IMR-90 (cell line): Measurements from ENCODE around the gene KCNIP1. TPM values are rescaled to one million over a fixed set of nuclear protein-coding genes. Genes with fewer than 3 reads are reported as not detected.

ENCODE experiments used
- ATAC-seq: fragments of 200-7000 bp; cut with Tn5 transposase; 2 replicates; pipeline ENCODE4 v1.9.1; 2020; ENCODE audit warnings: low read depth, mild to moderate bottlenecking, moderate library complexity
- BruUV-seq: library from RNA; stranded (reverse); fragments of 400-500 nt; replicated peaks from 2 replicates; lab custom pipeline; 2021; lab: Mats Ljungman, UMichigan
- CTCF ChIA-PET: fragments of 300-600 bp; formaldehyde crosslinking; extraction: SDS; loops from one replicate; lab custom pipeline; 2021; ENCODE audit warnings: antibody characterized with exemption; lab: Yijun Ruan, JAX
- POLR2A ChIA-PET: fragments of 300-600 bp; sonication (Branson Sonifier 250); formaldehyde crosslinking; loops from one replicate; lab custom pipeline; 2022; ENCODE audit warnings: antibody characterized with exemption; ENCODE audit not compliant: unreplicated experiment; lab: Charles Lee
- DNase-seq: peaks from one replicate; pipeline ENCODE4 v3.0.0; 2013
- H2AFZ ChIP-seq: replicated peaks from 2 replicates; pipeline ENCODE3; 2013; ENCODE audit warnings: low read length, mild to moderate bottlenecking; ENCODE audit not compliant: poor library complexity
- H2AK5ac ChIP-seq: 2 replicates; pipeline ENCODE4 v1.6.1; 2013; ENCODE audit warnings: low read depth, low read length, inconsistent platforms
- H2AK9ac ChIP-seq: replicated peaks from 2 replicates; pipeline ENCODE3; 2013; ENCODE audit warnings: mild to moderate bottlenecking, low read depth, low read length, moderate library complexity; ENCODE audit not compliant: poor library complexity
- H2BK120ac ChIP-seq: 2 replicates; pipeline ENCODE4 v1.6.1; 2013; ENCODE audit warnings: low read depth, low read length, inconsistent platforms
- H2BK15ac ChIP-seq: 3 replicates; pipeline ENCODE4 v1.6.1; 2013; ENCODE audit warnings: low read depth, low read length, inconsistent platforms
- H2BK20ac ChIP-seq: 2 replicates; pipeline ENCODE4 v1.6.1; 2013; ENCODE audit warnings: low read depth, mild to moderate bottlenecking, inconsistent platforms, low read length, moderate library complexity
- H2BK5ac ChIP-seq: 2 replicates; pipeline ENCODE4 v1.6.1; 2013; ENCODE audit warnings: mild to moderate bottlenecking, low read depth, low read length, inconsistent platforms; ENCODE audit not compliant: poor library complexity, severe bottlenecking
- H3K14ac ChIP-seq: replicated peaks from 2 replicates; pipeline ENCODE4 v1.6.1; 2013; ENCODE audit warnings: low read depth, low read length, inconsistent platforms
- H3K18ac ChIP-seq: 2 replicates; pipeline ENCODE4 v1.6.1; 2013; ENCODE audit warnings: low read depth, low read length, control low read depth
- H3K23ac ChIP-seq: 2 replicates; pipeline ENCODE4 v1.6.1; 2013; ENCODE audit warnings: low read depth, low read length, inconsistent platforms
- H3K27ac ChIP-seq: 2 replicates; pipeline ENCODE4 v1.5.1; 2013; ENCODE audit warnings: mild to moderate bottlenecking, control low read depth, low read length; ENCODE audit not compliant: insufficient read depth
- H3K27me3 ChIP-seq: 2 replicates; pipeline ENCODE4 v1.6.1; 2013; ENCODE audit warnings: low read length; ENCODE audit not compliant: control insufficient read depth, insufficient read depth
- H3K36me3 ChIP-seq: 2 replicates; pipeline ENCODE4 v1.6.1; 2013; ENCODE audit warnings: low read length, mixed read lengths; ENCODE audit not compliant: control insufficient read depth, insufficient read depth
- H3K4ac ChIP-seq: 2 replicates; pipeline ENCODE4 v1.6.1; 2013; ENCODE audit warnings: low read depth, low read length, inconsistent platforms
- H3K4me1 ChIP-seq: 2 replicates; pipeline ENCODE4 v1.6.1; 2013; ENCODE audit warnings: low read length, mixed read lengths; ENCODE audit not compliant: control insufficient read depth, insufficient read depth
- H3K4me2 ChIP-seq: 2 replicates; pipeline ENCODE4 v1.6.1; 2013; ENCODE audit warnings: low read depth, mild to moderate bottlenecking, control low read depth, low read length, moderate library complexity
- H3K4me3 ChIP-seq: 2 replicates; pipeline ENCODE4 v1.5.1; 2013; ENCODE audit warnings: low read depth, mild to moderate bottlenecking, control low read depth, low read length, moderate library complexity; ENCODE audit not compliant: insufficient read depth
- H3K56ac ChIP-seq: 2 replicates; pipeline ENCODE4 v1.6.1; 2013; ENCODE audit warnings: low read length, inconsistent platforms; ENCODE audit not compliant: insufficient read depth; ENCODE audit errors: extremely low read depth
- H3K79me1 ChIP-seq, 2 experiments: 2 replicates each; pipeline ENCODE4 v1.6.1; 2013; ENCODE audit warnings: low read length in 2 of 2, inconsistent platforms in 1 of 2, low read depth in 1 of 2
- H3K9ac ChIP-seq: 2 replicates; pipeline ENCODE4 v1.6.1; 2013; ENCODE audit warnings: low read depth, low read length, control low read depth
- H3K9me1 ChIP-seq: 2 replicates; pipeline ENCODE4 v1.6.1; 2013; ENCODE audit warnings: low read length, inconsistent platforms; ENCODE audit not compliant: insufficient read depth
- H3K9me3 ChIP-seq: 2 replicates; pipeline ENCODE4 v1.6.1; 2013; ENCODE audit warnings: low read length; ENCODE audit not compliant: control insufficient read depth, insufficient read depth
- H4K20me1 ChIP-seq: 2 replicates; pipeline ENCODE4 v1.6.1; 2013; ENCODE audit warnings: low read length, inconsistent platforms; ENCODE audit not compliant: insufficient read depth
- H4K5ac ChIP-seq: 2 replicates; pipeline ENCODE4 v1.6.1; 2013; ENCODE audit warnings: mild to moderate bottlenecking, low read depth, low read length, control low read depth
- H4K8ac ChIP-seq, 2 experiments: 2 replicates each; pipeline ENCODE4 v1.6.1; 2013; ENCODE audit warnings: low read depth in 2 of 2, low read length in 2 of 2, control low read depth in 1 of 2, inconsistent platforms in 1 of 2
- H4K91ac ChIP-seq: 2 replicates; pipeline ENCODE4 v1.6.1; 2013; ENCODE audit warnings: low read depth, low read length, inconsistent platforms; ENCODE audit not compliant: insufficient read depth
- NFE2L2 ChIP-seq: fragments of 150-350 bp; IDR thresholded peaks from 2 replicates; pipeline ENCODE4 v1.6.1; 2016; ENCODE audit warnings: low read depth, mild to moderate bottlenecking, low read length
- RAD21 ChIP-seq: IDR thresholded peaks from 2 replicates; pipeline ENCODE4 v1.6.1; 2012; ENCODE audit warnings: low read length, improper control_type of control experiment
- SMC3 ChIP-seq: fragments of 150-350 bp; IDR thresholded peaks from 2 replicates; pipeline ENCODE4 v1.6.1; 2016; ENCODE audit warnings: low read depth, mild to moderate bottlenecking, antibody characterized with exemption, low read length, moderate library complexity
- WGBS, 2 experiments: methylation state at CpG; one replicate each; pipeline versions ENCODE4 v1.1.5 to v1.1.7; 2013; ENCODE audit warnings: missing lambda C conversion rate in 2 of 2; ENCODE audit not compliant: insufficient read length in 1 of 2; ENCODE audit errors: extremely low coverage in 2 of 2; 5-methylcytosine and 5-hydroxymethylcytosine counted together
- dilution Hi-C: fragments of 300-500 bp; cut with HindIII; formaldehyde crosslinking; loops from one replicate; pipeline ENCODE4 v1.14.3; 2018; ENCODE audit warnings: low sequenced_read_pairs; ENCODE audit not compliant: unreplicated experiment
- in situ Hi-C: fragments of 300-500 bp; cut with MboI; formaldehyde crosslinking; loops from 3 replicates; pipeline ENCODE4 v1.14.3; 2019; ENCODE audit warnings: low sequenced_read_pairs, inconsistent platforms, mixed read lengths
- intact Hi-C: fragments of 100-400 bp; cut with micrococcal nuclease; formaldehyde crosslinking; loops from 2 replicates; pipeline ENCODE4 v1.10.0; 2022
- polyA plus RNA-seq, 3 experiments: library from polyadenylated mRNA; depleted of rRNA; stranded (reverse); fragments of >200 nt; gene quantifications; 2 replicates each; pipeline ENCODE4 v1.2.3, GENCODE V29; 2012; ENCODE audit warnings: low replicate concordance in 1 of 3
- total RNA-seq: library from RNA; depleted of rRNA; stranded (reverse); fragments of >200 nt; gene quantifications from 2 replicates; pipeline ENCODE4 v1.2.3, GENCODE V29; 2012
- TF ChIP-seq, protein P1 (sequence below): conservative IDR thresholded peaks from 2 replicates; pipeline ENCODE4 v1.5.1; 2012; ENCODE audit warnings: mild to moderate bottlenecking, low read depth, low read length, improper control_type of control experiment
- TF ChIP-seq, protein P2 (sequence below): fragments of 150-350 bp; IDR thresholded peaks from 2 replicates; pipeline ENCODE4 v1.6.1; 2017; ENCODE audit warnings: mild to moderate bottlenecking, antibody characterized with exemption, low read length, low read depth

Gene KCNIP1
- total and polyA plus RNA-seq, 2 of the 4 experiments (the other 2 are of a cell fraction), result not detected

DNA sequence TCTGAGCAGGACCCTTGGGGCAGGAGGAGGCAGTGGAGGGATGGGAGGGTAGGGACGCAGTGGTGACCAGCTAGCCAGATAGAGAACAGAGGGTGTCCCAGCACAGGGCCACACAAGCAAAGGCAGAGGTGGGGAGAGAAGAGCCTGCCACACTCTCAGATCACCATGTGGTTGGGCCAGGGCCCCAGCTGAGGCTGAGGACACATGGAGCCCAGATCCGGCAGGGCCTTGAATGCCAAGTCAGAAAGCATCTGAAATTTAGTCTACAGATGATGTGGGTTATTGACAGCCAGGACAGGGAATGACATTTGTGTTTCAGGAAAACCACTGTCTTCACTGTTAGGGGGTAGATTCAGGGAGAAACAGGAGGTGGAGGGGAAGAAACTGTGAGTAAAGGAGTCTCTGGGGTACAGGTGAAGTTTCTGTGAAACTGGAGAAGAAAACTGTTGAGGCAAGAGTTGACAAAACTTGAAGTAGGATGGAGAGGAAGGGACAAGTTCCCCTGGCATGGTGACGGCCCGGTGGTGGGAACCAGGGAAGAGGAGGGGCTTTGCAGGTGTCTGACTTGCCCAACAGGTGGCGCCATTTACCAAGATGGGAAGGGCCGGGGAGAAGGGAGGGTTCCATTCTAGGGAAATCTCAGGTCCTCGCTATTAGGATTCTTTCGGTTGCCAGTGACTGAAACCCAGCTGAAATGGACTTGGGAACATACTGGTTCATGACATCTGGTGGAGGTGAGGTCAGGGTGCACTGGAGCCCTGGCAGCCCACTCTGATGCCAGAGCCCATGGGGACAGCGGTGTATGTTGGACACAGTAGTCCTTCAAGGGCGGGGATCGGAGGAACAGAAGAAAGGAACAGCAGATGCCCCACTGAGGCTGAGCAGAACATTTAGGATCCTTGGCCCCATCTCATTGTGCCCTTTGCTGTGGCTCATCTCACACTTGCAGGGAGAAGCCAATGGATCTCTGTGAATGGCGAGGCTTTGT, 100.1 kb downstream of the KCNIP1 start:
- ATAC-seq, result peak; percentile 67
- H3K23ac ChIP-seq, result no peak overlapping the region
- no peaks in the 10 kb centered on the region for H3K79me1 ChIP-seq
- H4K8ac ChIP-seq, result no peak overlapping the region
- 50% methylated on average over 4 of the region's 12 CpGs; no CpG with 5 or more reads in 1 of the 2 experiments for WGBS, 2 experiments
- H2AFZ ChIP-seq, result no peak overlapping the region
- no peak overlapping the region for H2BK120ac ChIP-seq
- dilution Hi-C loops (no loop called here), intact Hi-C loops (loop anchor here (1.0 kb wide), 1 partner anchor 29 kb away; no protein-coding TSS in a partner anchor), in situ Hi-C loops (no loop called here)
- H2AK9ac ChIP-seq, result no peak overlapping the region
- H3K18ac ChIP-seq, result no peak overlapping the region
- H3K4ac ChIP-seq, result no peak overlapping the region
- no peak overlapping the region for H4K5ac ChIP-seq
- DNase-seq, result peak; percentile 6
- H3K36me3 ChIP-seq, result no peaks in the 10 kb centered on the region
- no peak overlapping the region for H2BK20ac ChIP-seq
- no peak overlapping the region for H3K9ac ChIP-seq
- H2BK15ac ChIP-seq, result no peak overlapping the region
- no peak overlapping the region for H3K4me3 ChIP-seq
- H4K91ac ChIP-seq, result no peak overlapping the region
- H3K27me3 ChIP-seq, result peaks cover 4% of the 10 kb centered on the region
- no peak overlapping the region for H2BK5ac ChIP-seq
- H3K14ac ChIP-seq, result no peak overlapping the region
- no peak overlapping the region for H2AK5ac ChIP-seq
- H3K4me2 ChIP-seq, result no peak overlapping the region
- POLR2A ChIA-PET, result no interaction called here
- no peak overlapping the region for H3K56ac ChIP-seq
- BruUV-seq, result no TSS peak
- CTCF ChIA-PET, result no interaction called here
- no peaks in the 10 kb centered on the region for H3K9me3 ChIP-seq
- H3K27ac ChIP-seq, result no peak overlapping the region
- H4K20me1 ChIP-seq, result no peaks in the 10 kb centered on the region
- no peaks in the 10 kb centered on the region for H3K9me1 ChIP-seq
- TF ChIP-seq RAD21 (peak; percentile 40), SMC3 (peak; percentile 20), NFE2L2 (no peak)
- TF ChIP-seq, protein P1, sequence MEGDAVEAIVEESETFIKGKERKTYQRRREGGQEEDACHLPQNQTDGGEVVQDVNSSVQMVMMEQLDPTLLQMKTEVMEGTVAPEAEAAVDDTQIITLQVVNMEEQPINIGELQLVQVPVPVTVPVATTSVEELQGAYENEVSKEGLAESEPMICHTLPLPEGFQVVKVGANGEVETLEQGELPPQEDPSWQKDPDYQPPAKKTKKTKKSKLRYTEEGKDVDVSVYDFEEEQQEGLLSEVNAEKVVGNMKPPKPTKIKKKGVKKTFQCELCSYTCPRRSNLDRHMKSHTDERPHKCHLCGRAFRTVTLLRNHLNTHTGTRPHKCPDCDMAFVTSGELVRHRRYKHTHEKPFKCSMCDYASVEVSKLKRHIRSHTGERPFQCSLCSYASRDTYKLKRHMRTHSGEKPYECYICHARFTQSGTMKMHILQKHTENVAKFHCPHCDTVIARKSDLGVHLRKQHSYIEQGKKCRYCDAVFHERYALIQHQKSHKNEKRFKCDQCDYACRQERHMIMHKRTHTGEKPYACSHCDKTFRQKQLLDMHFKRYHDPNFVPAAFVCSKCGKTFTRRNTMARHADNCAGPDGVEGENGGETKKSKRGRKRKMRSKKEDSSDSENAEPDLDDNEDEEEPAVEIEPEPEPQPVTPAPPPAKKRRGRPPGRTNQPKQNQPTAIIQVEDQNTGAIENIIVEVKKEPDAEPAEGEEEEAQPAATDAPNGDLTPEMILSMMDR, result peak; percentile 50
- TF ChIP-seq, protein P2, sequence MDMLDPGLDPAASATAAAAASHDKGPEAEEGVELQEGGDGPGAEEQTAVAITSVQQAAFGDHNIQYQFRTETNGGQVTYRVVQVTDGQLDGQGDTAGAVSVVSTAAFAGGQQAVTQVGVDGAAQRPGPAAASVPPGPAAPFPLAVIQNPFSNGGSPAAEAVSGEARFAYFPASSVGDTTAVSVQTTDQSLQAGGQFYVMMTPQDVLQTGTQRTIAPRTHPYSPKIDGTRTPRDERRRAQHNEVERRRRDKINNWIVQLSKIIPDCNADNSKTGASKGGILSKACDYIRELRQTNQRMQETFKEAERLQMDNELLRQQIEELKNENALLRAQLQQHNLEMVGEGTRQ, result no peak
- H3K4me1 ChIP-seq, result no peaks in the 10 kb centered on the region
